GF-D8 (cell line): ENCODE data around the gene CFAP52.
"Not testable (repeated sequence)": the region's sequence is repeated elsewhere in the genome, so short reads cannot be mapped to it uniquely, and the experiment has no call there.

ENCODE experiments used
- DNase-seq: peaks from one replicate; lab custom pipeline; 2025; lab: John Stamatoyannopoulos, UW

CFAP52 gene, protein sequence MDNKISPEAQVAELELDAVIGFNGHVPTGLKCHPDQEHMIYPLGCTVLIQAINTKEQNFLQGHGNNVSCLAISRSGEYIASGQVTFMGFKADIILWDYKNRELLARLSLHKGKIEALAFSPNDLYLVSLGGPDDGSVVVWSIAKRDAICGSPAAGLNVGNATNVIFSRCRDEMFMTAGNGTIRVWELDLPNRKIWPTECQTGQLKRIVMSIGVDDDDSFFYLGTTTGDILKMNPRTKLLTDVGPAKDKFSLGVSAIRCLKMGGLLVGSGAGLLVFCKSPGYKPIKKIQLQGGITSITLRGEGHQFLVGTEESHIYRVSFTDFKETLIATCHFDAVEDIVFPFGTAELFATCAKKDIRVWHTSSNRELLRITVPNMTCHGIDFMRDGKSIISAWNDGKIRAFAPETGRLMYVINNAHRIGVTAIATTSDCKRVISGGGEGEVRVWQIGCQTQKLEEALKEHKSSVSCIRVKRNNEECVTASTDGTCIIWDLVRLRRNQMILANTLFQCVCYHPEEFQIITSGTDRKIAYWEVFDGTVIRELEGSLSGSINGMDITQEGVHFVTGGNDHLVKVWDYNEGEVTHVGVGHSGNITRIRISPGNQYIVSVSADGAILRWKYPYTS

DNA sequence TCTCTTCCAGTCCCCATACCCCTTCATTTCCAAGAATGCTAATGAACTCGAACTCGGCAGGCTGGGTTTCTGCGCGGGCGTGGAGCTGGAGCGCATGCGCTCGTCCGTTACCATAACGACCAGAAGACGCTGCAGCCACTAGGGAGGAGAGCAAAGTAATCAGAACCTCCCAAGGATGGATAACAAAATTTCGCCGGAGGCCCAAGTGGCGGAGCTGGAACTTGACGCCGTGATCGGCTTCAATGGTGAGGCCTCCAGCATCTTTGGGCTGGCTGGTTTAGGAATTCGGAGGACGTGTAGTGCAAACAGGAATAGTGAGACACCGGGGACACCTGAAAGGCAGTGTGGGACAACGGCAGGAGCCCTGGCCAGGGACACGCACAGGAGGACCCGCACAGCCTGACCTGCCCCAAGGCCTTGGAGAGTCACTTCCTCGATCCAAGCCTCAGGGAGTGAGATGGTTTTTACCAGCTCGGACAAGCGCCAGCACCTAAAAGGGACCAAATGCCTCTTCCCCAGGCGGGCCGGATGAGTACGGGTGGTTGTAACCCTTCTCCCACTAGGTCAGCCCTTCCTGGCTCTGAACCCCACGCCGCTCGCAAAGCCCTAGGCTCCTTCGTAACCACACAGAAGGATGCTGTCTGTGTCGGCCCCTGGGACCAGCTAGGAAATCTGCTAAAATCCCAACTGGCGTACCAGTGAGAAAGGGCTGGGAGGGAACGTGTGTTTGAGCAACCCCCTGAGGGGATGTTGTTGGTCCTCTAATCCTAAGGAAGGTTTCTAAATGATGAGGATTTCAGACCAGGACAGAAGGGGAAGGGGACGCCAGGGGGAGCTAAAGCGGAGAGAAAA lies at the start of gene CFAP52:
TSS of gene CFAP52 (plus strand) at position 122 of the 852 bp plus-strand sequence. CDS start at position 176, 54 bp downstream.
- DNase-seq: peak; percentile 18

GRCh38 chr17:9527788-9528187 lies 48.7 kb upstream of the CFAP52 start:
- DNase-seq: no peak

DNA sequence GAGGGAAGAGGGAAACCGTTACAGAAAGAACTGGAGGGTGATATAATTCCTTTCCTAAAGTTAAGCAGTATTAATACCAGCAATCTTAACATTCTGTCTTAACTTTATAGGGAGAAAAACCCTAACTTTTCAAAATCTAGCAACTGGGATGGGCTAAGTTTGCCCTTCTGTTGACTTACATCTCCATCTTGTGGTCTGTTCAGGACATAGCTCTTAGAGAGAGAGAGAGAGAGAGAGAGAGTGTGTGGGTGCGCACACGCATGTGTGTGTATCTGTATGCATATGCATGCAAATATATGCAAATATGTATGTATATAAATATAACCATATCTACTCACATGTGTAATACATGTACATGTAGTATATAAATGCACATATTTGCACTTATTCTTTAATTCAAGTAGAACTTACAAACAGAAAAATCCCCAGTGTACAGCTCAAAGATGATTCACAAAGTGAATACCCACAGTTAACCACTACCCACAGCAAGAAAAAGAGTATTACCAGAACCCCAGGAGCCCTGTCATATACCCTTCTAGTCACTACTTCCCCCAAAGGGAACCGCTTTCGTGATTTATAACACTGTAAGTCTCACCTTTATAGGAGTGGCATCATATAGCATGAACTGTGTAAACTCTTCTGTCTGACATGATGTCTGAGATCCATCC lies 47.3 kb upstream of the CFAP52 start:
- no peak for DNase-seq

- DNase-seq: no peak
These were observed 45.4 kb upstream of the CFAP52 start for GRCh38 chr17:9531034-9531433.

GRCh38 chr17:9532715-9533114 lies 43.7 kb upstream of the CFAP52 start:
- DNase-seq: no peak

- no peak for DNase-seq
These were observed 43.0 kb upstream of the CFAP52 start for GRCh38 chr17:9533441-9533840.

- no peak for DNase-seq
These were observed 40.4 kb upstream of the CFAP52 start for GRCh38 chr17:9536061-9536460.

DNA sequence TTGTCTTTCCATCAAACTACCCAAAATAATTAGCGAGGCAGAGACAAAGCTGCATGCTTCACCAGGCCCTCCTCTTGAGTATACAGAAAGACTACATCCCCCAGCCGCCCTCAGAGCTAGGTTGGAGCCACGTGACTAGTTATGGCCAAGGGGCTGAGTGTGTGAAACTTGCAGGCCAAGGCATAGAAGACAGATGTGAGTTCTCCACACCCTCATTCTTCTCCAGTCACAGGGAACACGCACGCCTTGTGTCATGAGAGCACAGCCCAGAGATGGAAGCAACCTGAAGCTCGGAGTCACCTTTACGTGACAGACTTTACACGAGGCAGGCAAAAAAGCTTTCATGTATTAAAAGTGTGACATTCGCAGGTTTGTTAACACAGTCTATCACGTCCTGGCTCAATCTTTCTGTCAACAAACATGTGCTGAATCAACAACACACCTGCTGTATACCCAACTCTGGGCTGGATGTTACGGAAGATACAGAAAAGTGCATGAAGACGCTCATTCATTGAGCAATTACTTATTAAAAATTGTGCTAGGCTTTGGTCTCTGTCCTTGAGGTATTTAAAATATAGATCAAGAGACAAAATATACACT lies 39.2 kb upstream of the CFAP52 start:
- no peak for DNase-seq

GRCh38 chr17:9538626-9539025 lies 37.8 kb upstream of the CFAP52 start:
- DNase-seq: no peak

DNA sequence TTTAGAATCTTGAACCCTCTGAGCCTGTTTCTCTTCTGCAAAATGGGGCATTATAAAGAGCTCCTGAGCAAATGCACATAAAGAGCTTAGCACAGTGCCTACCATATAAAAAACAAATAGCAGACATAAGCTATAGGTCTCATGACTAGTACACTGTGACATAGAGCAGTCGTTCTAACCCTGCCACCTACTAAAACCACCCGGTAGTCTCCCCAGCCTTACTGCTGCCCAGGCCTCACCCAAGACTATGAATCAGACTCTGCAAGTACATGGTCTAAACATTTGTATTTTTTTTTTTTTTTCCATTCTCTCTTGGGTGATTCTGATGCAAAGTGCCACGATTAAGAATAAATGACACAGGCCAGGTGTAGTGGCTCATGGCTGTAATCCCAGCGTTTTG lies 34.7 kb upstream of the CFAP52 start:
- no peak for DNase-seq

- DNase-seq: no peak
These were observed 32.2 kb upstream of the CFAP52 start for GRCh38 chr17:9544221-9544620.

DNA sequence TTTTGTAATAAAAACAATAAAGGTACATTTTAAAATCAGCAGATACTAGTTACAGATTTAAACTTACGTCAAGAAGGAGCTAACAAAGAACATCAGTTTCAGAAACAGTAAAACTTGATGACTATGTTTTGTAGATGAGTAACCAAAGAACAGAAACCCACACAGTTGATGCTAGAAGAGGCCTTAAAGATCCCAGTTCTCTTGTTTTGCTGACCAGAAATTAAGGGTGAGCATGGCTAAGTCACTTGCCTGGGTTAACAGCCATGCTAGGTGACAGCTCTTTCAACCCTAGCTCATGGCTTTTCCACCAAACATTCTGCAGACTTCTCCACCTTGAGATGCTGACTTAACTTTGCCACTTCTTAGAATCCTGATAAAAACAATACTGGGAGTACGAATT lies 27.2 kb upstream of the CFAP52 start:
- no peak for DNase-seq

DNA sequence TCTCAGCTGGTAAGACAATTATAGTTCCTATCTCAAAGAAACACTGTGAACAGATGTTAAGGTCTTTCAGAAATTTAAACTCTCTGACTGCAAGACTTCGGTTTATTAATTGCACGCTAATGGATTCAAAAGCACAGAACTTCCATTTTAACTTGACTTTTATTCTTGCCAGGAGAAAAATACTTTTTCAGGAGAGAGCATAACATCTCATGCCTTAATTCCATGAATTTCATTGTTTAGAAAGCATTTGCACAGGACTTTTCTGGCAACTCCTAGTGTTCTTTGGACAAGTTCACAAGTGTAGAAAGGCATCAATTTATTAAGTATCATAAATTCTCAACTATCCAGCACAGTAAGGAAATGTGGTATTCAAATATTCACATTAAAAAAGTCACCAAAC lies 23.3 kb upstream of the CFAP52 start:
- DNase-seq: no peak

GRCh38 chr17:9553596-9553995 lies 22.8 kb upstream of the CFAP52 start:
- no peak for DNase-seq

DNA sequence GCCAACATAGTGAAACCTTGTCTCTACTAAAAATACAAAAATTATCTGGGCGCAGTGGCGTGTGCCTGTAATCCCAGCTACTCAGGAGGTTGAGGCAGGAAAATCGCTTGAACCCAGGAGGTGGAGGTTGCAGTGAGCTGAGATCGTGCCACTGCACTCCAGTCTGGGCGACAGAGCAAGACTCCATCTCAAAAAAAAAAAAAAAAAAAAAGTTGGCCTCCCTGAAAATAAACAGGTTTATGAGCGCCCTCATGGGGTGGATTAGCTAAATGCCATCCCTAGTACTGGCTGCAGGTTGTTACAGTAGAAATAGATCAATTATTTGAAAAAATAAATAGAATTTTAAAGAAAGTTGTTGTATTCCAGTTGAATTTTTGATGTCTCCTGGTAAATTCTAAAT lies 21.7 kb upstream of the CFAP52 start:
- DNase-seq: not testable (repeated sequence)

- DNase-seq: no peak
These were observed 19.2 kb upstream of the CFAP52 start for GRCh38 chr17:9557161-9557755.

- DNase-seq: no peak
These were observed 18.6 kb upstream of the CFAP52 start for GRCh38 chr17:9557857-9558256.

DNA sequence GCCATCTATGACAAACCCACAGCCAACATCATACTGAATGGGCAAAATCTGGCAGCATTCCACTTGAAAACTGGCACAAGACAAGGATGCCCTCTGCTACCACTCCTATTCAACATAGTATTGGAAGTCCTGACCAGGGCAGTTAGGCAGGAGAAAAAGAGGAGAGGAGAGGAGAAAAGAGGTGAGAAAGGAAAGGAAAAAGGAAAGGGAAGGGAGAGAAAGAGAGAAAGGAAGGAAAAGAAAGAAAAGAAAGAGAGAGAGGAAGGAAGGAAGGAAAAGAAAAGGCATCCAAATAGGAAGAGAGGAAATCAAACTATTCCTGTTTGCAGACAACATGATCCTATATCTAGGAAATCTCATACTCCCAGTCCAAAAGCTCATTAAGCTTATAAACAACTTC lies 12.3 kb upstream of the CFAP52 start:
- no peak for DNase-seq

DNA sequence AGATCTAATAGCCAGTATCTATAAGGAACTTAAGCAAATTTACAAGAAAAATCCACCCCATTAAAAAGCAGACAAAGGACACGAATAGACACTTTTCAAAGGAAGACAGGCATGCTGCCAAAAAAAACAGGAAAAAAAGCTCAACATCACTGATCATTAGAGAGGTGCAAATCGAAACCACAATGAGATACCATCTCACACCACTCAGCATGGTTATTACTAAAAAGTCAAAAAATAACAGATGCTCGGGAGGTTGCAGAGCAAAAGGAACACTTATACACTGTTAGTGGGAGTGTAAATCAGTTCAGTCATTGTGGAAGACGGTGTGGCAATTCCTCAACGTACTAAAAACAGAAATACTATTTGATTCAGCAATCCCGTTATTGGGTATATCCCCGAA lies 10.4 kb upstream of the CFAP52 start:
- DNase-seq: peak; percentile 18

DNA sequence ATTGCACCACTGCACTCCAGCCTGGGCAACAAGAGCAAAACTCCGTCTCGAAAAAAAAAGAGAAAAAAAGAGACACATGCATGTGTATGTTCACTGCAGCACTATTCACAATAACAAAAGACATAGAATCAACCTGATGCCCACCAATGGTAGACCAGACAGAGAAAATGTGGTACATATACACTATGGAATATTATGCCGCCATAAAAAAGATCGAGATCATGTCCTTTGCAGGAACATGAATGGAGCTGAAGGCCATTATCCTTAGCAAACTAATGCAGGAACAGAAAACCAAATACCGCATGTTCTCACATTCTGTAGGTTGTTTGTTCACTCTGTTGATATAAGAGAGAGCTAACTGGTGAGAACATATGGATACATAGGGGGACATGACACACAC lies 9.7 kb upstream of the CFAP52 start:
- DNase-seq: not testable (repeated sequence)

DNA sequence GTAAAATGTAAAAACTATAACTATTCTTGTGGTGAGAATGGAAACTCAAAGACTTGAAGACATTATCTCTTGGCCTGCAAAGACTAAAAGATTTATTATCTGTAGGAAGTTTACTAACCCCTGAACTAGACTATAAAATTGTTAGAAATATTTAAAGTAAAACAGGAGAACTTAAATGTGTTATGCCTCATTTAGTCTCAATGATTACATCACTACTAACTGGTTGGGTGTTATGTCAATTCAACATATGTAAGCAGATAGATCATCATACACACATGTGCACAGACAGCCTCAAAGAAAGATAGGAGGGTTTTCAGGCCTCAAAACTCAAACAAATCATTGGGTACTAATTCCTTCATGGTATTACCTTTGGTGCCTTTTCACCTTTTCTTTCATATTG lies 8.4 kb upstream of the CFAP52 start:
- no peak for DNase-seq
